GM12875 (cell line): ENCODE data around the gene IST1.

Source experiments
- H3K4me3 ChIP-seq: one replicate; pipeline ENCODE4 v1.5.1; 2011; ENCODE audit warnings: low read depth, low read length, control low read depth
- CTCF ChIP-seq: IDR thresholded peaks from 2 replicates; pipeline ENCODE4 v1.5.1; 2011; ENCODE audit warnings: low read depth, mild to moderate bottlenecking, control low read depth, inconsistent platforms, low read length, moderate library complexity, borderline replicate concordance; ENCODE audit not compliant: insufficient read depth

IST1 gene

GRCh38 chr16:71882505-71883167, 12.7 kb upstream of the IST1 start:
- peak; percentile 72 for TF ChIP-seq CTCF
- H3K4me3 ChIP-seq: peak overlapping the region; percentile 63

GRCh38 chr16:71883168-71883848, 12.0 kb upstream of the IST1 start:
- no peak for TF ChIP-seq CTCF

GRCh38 chr16:71883849-71884638, 11.3 kb upstream of the IST1 start, which contains the start of gene ZNF821:
Gene ZNF821 (minus strand): TSS chr16:71884182. CDS start chr16:71879946, 4,236 bp downstream.
- H3K4me3 ChIP-seq: peak within 1 kb of the TSS; percentile 63
- peak; percentile 59 for TF ChIP-seq CTCF

More at GRCh38 chr16:71883168-71883848, 12.0 kb upstream of the IST1 start:
- H3K4me3 ChIP-seq: peak overlapping the region; percentile 63

GRCh38 chr16:71885261-71885650, 10.1 kb upstream of the IST1 start:
- no peak for TF ChIP-seq CTCF
- no peak overlapping the region for H3K4me3 ChIP-seq

GRCh38 chr16:71889147-71889546, 6.2 kb upstream of the IST1 start:
- H3K4me3 ChIP-seq: no peak overlapping the region
- TF ChIP-seq CTCF: no peak

- peak overlapping the region; percentile 65 for H3K4me3 ChIP-seq
- TF ChIP-seq CTCF: no peak
Measured at GRCh38 chr16:71893888-71894228, 1.5 kb upstream of the IST1 start.
